ENCODE data around the gene FBXL2.

FBXL2 gene

GRCh38 chr3:33430571-33430970 lies 153.3 kb downstream of the FBXL2 start:
- DNase-seq, result no peak

GRCh38 chr3:33433843-33434242 lies 156.6 kb downstream of the FBXL2 start:
- DNase-seq, result no peak
